ENCODE measurements around the gene KRT75.

Gene KRT75

GRCh38 chr12:52391618-52392002 lies 42.6 kb downstream of the KRT75 start:
- DNase-seq (ENCODE audit: low read depth), result peak; percentile 26

- no peak for DNase-seq (ENCODE audit: low read depth)
Observed at GRCh38 chr12:52390739-52391617, 43.2 kb downstream of the KRT75 start.

DNA sequence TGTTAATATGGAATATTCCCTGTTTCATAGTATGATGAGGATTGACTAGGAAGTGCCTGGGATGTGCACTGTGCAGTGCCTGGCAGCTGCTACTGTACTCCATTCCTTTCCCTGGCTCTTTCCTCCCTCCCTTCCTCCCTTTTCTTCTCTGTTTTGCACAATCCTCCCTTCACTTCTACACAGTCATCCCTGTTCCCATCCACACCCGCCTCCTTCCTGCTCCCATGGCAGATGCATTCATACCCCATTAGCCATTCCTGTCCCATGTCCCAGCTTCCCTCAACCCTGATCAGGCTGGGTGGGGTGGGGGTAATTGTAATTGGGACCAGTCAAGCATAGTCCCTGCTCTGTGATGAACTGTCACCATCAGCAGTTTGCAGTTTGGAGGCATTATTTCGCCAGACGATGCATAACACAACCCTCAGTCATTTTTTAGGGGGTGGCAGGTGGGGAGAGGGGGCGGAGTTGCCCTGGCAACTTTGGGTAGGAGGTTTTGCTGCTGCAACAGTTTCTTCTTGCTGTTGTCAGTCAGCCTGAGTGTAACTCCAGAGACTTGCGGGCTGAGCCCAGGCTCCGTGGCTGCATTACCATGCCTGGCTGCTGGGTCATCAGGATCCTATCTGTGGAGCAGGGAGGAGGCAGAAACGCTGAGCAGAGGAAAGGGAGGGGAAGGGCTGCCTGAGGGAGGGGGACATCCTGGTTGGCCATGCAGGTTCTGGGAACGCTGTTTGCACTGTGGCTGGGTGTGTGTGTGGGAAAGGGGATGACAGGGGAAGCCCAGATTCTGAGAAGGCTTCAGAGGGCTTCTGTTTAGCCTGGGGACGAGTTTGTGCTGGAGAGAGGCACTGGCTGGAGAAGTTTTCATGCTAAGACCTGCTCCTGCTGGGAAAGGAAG lies 44.6 kb downstream of the KRT75 start:
- DNase-seq (ENCODE audit: low read depth), result no peak

DNA sequence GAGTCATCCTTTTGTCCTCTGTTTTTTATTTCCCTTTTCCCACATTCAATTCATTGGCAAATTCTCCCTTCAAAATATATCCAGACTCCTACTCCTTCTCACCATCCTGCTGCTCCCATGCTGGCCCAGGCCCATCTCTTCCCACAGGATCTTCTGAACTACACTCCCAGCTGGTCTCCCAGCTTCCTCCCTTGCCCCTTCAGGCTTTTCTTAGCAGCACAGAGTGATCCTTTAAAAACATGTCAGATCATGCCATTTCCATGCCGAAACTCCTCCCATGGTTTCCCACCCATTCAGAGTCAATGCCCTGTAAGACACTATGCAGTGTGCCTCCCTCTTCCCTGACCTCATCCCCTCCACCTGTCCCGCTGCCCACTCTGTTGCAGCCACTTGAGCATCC lies 46.3 kb downstream of the KRT75 start:
- no peak for DNase-seq (ENCODE audit: low read depth)

- no peak for DNase-seq (ENCODE audit: low read depth)
Observed at GRCh38 chr12:52385226-52385702, 48.9 kb downstream of the KRT75 start, which contains the start of gene KRT84. Gene KRT84, minus strand, starts transcription at chr12:52385652. Its CDS starts 67 bp downstream, at chr12:52385585.

- no peak for DNase-seq (ENCODE audit: low read depth)
Observed at GRCh38 chr12:52383331-52383730, 50.8 kb downstream of the KRT75 start.

GRCh38 chr12:52382854-52383253 lies 51.3 kb downstream of the KRT75 start:
- DNase-seq (ENCODE audit: low read depth), result no peak

DNA sequence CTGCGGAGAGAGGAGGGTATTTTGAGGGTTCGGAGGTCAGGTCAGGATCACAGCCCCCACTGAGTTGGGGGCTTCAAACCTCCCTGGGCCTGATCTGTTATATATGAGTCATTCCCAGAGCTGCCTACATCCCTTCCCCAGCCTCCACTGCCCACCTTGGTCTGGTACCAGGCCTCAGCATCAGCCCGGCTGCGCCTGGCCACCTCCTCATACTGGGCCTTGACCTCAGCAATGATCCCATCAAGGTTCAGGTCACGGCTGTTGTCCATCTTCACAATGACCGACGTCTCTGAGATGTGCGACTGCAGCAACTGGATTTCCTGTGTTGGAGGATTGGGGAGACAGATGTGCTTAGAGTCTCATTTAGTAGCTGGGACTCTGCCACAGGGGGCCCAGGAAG lies 53.0 kb downstream of the KRT75 start:
- DNase-seq (ENCODE audit: low read depth), result no peak

DNA sequence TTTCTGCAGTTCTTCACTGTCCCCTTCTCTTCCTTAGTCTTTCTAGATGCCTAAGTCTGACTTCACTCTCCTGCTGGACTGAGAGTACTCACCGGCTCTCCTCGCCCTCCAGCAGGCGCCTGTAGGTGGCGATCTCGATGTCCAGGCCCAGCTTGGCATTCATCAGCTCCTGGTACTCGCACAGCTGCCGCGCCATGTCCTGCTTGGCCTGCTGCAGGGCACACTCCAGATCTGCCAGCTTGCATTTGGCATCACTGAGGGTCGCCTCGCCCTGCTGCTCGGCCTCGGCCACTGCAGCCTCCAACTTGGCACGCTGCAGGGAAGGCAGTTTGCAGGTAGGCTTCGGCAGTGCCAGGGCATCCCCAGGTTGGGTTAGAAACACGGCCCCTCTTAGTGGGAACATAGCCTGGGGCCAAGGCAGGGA lies 53.9 kb downstream of the KRT75 start:
- no peak for DNase-seq (ENCODE audit: low read depth)

DNA sequence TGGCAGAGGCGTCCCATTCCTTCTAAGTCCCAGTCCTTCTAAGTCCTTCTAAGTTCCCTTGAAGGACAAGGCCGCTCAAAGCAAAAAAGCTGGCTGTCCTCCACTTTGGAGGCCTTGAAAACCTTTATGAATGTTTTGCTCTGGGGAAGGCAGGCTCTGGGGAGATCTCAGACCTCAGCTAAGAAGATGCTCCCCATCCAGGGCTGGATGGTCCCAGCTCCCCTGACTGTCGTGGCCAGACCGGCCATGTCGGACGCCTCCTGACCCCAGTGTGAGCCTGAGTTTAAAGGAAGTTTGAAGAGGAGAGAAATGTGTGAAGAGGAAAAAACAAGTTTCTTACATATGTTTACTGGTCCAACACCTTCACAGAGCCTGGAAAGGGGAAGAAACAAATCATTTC lies 54.6 kb downstream of the KRT75 start:
- DNase-seq (ENCODE audit: low read depth), result no peak

DNA sequence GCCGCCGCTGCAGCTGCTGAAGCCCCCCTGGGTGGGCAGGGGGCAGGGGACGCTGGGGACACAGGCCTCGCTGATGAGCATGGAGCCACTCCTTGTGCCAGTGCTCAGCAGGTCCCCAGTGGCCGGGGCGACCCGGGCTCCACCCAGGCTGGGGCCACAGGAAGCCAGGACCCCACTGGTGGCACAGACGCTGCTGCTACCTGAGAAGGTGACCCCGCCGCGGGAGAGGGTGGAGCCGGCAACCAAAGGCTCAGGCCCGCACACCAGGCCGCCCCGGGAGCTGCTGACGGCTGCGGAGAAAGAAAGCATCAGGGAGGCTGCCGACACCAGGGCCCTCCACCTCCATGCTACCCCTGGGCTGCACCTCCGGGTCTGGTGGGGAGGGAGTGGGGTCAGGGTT lies 56.1 kb downstream of the KRT75 start:
- DNase-seq (ENCODE audit: low read depth), result no peak

- DNase-seq (ENCODE audit: low read depth), result no peak
Observed at GRCh38 chr12:52377266-52377665, 56.9 kb downstream of the KRT75 start.
